AG08395 (cell line): ENCODE measurements around the gene DMKN.

Experiments used
- DNase-seq: peaks from one replicate; pipeline ENCODE4 v3.0.0; 2012; ENCODE audit warnings: mixed read lengths, low spot score

The DMKN gene, protein sequence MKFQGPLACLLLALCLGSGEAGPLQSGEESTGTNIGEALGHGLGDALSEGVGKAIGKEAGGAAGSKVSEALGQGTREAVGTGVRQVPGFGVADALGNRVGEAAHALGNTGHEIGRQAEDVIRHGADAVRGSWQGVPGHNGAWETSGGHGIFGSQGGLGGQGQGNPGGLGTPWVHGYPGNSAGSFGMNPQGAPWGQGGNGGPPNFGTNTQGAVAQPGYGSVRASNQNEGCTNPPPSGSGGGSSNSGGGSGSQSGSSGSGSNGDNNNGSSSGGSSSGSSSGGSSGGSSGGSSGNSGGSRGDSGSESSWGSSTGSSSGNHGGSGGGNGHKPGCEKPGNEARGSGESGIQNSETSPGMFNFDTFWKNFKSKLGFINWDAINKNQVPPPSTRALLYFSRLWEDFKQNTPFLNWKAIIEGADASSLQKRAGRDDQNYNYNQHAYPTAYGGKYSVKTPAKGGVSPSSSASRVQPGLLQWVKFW

GRCh38 chr19:35513628-35514281, at the start of gene DMKN:
TSS of gene DMKN (minus strand) at chr19:35513649. CDS start at chr19:35513475, 174 bp downstream.
- peak; percentile 80 for DNase-seq

GRCh38 chr19:35562776-35563175, 49.3 kb upstream of the DMKN start:
- DNase-seq: no peak

DNA sequence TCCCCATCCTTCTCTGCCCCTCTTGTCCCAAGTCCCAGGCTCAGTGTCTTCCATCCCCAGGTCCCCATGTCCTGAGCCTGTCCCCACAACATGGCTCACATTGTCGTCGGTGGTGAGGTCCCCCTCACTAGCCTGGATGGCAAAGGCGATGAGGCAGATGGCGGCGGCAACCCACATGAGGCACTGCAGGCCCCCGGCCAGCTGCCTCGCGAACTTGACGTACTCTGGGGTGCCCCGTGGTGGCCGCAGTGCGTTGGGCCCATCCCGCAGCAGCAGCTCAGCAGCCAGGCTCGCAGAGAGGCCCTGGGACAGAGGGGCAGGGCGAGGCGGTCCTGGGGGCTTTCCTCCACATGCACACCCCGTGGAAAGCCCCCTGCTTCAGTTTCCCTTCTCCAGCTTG, 48.9 kb upstream of the DMKN start:
- DNase-seq: no peak

- no peak for DNase-seq
Observed at GRCh38 chr19:35561436-35561835, 48.0 kb upstream of the DMKN start.

GRCh38 chr19:35560677-35561076, 47.2 kb upstream of the DMKN start:
- DNase-seq: no peak

GRCh38 chr19:35560271-35560670, 46.8 kb upstream of the DMKN start:
- no peak for DNase-seq

DNA sequence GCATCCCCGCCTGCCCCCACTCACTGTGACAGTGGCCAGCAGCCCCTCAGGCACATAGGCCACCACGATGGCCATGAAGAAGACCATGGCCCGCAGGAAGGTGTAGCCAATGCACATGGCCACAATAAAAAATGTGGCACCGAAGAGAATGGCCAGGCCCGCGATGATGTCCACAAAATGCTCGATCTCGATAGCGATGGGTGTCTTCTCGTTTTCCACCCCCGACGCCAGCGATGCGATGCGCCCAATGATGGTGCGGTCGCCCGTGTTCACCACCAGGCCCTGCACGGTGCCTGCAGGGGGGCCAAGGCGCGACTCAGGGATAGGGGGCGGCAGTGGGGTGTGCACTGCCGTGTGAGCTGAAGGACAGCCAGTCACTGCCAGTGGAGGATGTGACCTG, 46.3 kb upstream of the DMKN start:
- DNase-seq: no peak

- DNase-seq: no peak
Observed at GRCh38 chr19:35559281-35559659, 45.8 kb upstream of the DMKN start.

DNA sequence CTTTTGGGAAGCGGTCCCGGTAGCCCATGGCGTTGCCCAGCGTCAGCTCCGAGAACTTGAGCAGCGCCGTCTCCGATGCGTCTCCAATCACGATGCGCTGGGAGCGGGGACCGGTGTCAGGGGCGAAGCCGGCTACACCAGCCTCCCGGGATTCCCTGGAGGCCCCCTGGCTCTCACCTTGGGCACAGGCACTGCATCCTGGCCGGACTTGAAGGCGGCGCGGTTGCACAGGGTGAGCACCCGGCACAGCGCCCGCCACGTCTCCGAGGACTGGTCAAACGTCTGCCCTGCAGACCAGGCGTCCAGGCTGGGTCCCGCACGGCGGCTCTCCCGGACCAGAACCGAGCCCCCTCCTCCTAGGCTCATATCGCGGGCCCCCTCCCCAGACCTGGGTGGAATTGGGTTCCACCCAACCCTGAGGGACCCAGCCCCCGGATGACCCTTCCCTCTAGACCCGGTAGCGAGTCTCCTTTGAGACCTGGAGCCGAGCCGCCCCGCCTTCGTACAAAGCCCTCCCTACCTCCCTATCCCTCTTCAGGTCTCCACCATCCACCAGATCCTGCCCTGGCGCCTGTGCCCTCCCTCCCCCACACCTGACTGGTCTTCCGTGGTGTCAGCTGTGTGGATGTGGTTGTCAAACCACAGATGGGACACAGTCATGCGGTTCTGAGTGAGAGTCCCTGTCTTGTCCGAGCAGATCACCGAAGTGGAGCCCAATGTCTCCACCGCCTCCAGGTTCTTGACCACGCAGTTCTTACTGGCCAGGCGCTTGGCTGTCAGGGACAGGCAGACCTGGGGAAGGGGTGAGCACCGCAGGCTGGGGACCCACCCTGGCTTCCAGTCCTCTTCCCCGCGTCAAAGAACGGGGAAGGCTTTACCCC, 45.2 kb upstream of the DMKN start:
- DNase-seq: no peak

DNA sequence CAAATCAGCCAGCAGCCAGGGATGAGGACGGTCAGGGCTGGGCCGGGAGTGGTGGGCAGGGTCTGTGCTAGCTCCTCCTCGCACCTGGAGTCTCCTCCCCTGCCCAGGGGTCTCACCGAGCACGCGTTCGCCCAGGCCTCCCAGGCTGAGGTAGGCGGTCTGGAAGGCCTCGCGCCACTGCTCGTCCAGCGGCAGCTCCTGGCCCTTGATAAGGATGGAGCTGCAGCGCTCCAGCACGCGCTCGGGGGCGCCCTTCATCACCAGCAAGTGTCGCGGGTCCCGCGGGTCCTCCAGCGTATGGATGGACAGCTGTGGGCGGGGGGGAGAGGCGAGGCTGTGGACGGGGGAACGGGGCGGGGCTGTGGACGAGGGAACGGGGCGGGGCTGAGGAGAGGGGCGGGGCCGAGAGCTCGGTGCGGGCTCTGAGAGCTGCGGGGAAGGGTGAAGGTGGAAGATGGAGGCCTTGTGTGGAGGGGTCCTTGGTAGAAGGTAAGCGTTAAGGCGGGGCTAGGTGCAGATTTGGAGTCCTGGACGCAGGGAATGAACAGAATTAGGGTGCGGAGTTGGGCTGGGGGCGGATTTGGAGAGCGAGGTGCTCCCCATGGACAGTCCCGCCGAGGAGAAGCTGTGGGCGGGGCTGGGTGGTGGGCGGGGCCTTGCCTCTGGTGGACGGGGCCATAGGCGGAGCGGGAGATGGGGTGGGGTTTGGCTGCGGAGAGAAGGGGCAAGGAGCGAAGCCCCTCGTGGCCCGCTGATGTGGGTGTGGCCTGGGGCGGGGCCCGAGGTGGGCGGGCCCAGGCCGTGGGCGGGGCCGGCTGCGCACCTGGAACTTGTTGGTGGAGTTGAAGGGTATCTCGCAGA, 44.3 kb upstream of the DMKN start:
- DNase-seq: peak; percentile 35

GRCh38 chr19:35556846-35557538, 43.5 kb upstream of the DMKN start:
- DNase-seq: no peak

GRCh38 chr19:35556025-35556590, 42.7 kb upstream of the DMKN start:
- DNase-seq: no peak

DNA sequence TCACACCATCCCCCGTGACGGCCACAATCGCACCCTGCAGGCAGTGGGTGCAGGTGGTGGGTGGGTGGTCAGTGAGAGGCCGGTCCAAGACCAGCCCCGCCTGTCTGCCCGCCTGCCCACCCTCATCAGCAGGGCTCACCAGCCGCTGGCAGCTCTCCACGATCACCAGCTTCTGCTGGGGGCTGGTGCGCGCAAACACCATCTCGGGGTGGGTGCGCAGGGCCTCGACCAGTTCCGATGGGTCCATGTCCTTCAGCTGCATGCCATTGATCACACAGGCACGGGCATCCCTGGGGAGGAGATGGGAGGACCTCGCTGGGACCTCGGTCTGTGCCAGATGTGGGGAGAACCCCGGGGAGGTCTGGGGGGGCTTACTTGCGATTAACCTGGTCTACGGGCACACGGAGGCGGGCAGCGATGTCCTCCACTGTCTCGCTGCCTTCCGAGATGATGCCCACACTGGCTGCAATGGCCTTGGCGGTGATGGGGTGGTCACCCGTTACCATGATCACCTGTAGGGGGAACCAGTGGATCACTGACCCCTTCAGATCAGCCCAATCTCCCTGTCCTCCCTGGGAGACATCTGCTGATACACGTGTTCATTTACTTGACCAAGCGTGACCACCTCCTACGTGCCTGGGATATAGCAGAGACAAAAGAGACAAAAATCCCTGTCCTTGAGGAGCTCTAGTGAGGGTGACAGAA, 42.0 kb upstream of the DMKN start:
- DNase-seq: peak; percentile 40

DNA sequence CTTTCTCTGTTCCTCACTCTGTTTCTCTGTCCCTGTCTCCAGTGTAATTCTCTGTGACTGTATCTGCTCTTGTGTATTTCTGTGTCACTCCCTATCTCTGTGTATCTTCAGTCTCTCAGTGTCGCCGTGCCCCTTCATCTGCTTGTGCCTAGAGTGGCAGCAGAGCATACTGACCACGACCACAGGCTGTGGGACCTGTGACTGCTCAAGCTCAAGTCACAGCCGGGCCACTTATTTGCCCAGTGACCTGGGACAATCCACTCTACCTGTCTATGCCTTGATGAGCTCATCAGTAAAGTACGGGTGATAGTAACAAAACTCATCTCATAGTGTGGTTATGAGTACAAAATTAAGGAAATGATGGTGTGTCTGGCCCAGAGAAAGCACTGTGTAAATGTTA, 40.6 kb upstream of the DMKN start:
- DNase-seq: no peak

- no peak for DNase-seq
Observed at GRCh38 chr19:35553385-35554000, 40.0 kb upstream of the DMKN start.

GRCh38 chr19:35552534-35553384, 39.3 kb upstream of the DMKN start:
- no peak for DNase-seq

- no peak for DNase-seq
Observed at GRCh38 chr19:35551091-35551810, 37.8 kb upstream of the DMKN start.
